ENCODE measurements around the gene SEPTIN7. TPM values are rescaled to one million over a fixed set of nuclear protein-coding genes. Genes with fewer than 3 reads are reported as not detected.

Gene SEPTIN7
- total and polyA plus RNA-seq, 2 experiments from 2014 or later = 280 to 347 TPM

GRCh38 chr7:35781767-35782515 is 18.9 kb upstream of the SEPTIN7 start:
- Histone ChIP-seq H4K20me1 (ENCODE audit: insufficient read depth, poor library complexity, severe bottlenecking) (no peaks in the 10 kb centered on the region), H2AFZ (no peak overlapping the region), H3K4me2 (no peak overlapping the region), H3K27me3 (no peaks in the 10 kb centered on the region), H3K9me2 (replicated peaks; ENCODE audit: insufficient read depth) (no peaks in the 10 kb centered on the region), H3K4me1 (ENCODE audit: insufficient read depth) (peaks cover 7% of the 10 kb centered on the region), H3K4me3 (no peak overlapping the region), H3K27ac (peak overlapping the region; percentile 48), H3K79me2 (no peaks in the 10 kb centered on the region), H3K9me3 (ENCODE audit: low read depth) (no peaks in the 10 kb centered on the region), H3K36me3 (replicated peaks; ENCODE audit: insufficient read depth, low read depth) (no peaks in the 10 kb centered on the region)
- TF ChIP-seq EZH2phosphoT487 (IDR thresholded peaks at IDR 0.05; ENCODE audit: low read depth, severe bottlenecking, unreplicated experiment) (no peak), EZH2 (IDR thresholded peaks at IDR 0.05; ENCODE audit: borderline replicate concordance) (no peak), CTCF (IDR thresholded peaks at IDR 0.05; ENCODE audit: poor library complexity) (no peak)
- 80% methylated on average over 9 of the region's 9 CpGs for WGBS (ENCODE audit: low lambda C conversion rate, missing lambda C conversion rate)
- DNase-seq (ENCODE audit: low spot score) = no peak

GRCh38 chr7:35784332-35784731 is 16.5 kb upstream of the SEPTIN7 start:
- Histone ChIP-seq H3K36me3 (replicated peaks; ENCODE audit: insufficient read depth, low read depth) (no peaks in the 10 kb centered on the region), H3K79me2 (no peaks in the 10 kb centered on the region), H2AFZ (no peak overlapping the region), H3K27me3 (no peaks in the 10 kb centered on the region), H3K4me1 (ENCODE audit: insufficient read depth) (peaks cover 7% of the 10 kb centered on the region), H4K20me1 (ENCODE audit: insufficient read depth, poor library complexity, severe bottlenecking) (no peaks in the 10 kb centered on the region), H3K9me2 (replicated peaks; ENCODE audit: insufficient read depth) (no peaks in the 10 kb centered on the region), H3K27ac (no peak overlapping the region), H3K4me2 (no peak overlapping the region), H3K9me3 (ENCODE audit: low read depth) (no peaks in the 10 kb centered on the region), H3K4me3 (no peak overlapping the region)
- TF ChIP-seq EZH2 (IDR thresholded peaks at IDR 0.05; ENCODE audit: borderline replicate concordance) (no peak), CTCF (IDR thresholded peaks at IDR 0.05; ENCODE audit: poor library complexity) (no peak)
- 94% methylated on average over 3 of the region's 3 CpGs for WGBS (ENCODE audit: low lambda C conversion rate, missing lambda C conversion rate)
- no peak for DNase-seq (ENCODE audit: low spot score)

DNA sequence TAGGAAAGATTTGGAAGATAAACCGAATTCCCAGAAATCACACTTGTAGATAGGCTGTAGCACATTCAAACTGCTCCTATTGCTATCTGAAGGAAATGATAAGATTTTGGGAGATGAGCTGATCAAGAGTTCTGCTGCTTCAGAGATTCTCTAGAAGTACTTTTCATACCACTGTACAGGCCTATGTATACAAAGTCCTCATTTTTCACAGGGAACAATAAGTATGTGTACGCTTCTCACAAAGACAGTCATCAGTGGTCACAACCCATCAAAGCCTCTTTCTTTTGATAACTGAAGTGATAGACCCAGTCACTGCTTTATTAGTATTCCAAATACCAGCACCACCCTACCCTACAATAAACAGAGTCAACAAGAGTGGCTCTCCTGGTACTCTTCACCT is 15.6 kb upstream of the SEPTIN7 start:
- Histone ChIP-seq H2AFZ (no peak overlapping the region), H4K20me1 (ENCODE audit: insufficient read depth, poor library complexity, severe bottlenecking) (no peaks in the 10 kb centered on the region), H3K27ac (no peak overlapping the region), H3K36me3 (replicated peaks; ENCODE audit: insufficient read depth, low read depth) (no peaks in the 10 kb centered on the region), H3K79me2 (no peaks in the 10 kb centered on the region), H3K4me3 (no peak overlapping the region), H3K4me1 (ENCODE audit: insufficient read depth) (peaks cover 7% of the 10 kb centered on the region), H3K9me3 (ENCODE audit: low read depth) (no peaks in the 10 kb centered on the region), H3K9me2 (replicated peaks; ENCODE audit: insufficient read depth) (no peaks in the 10 kb centered on the region), H3K4me2 (no peak overlapping the region), H3K27me3 (no peaks in the 10 kb centered on the region)
- 81% methylated on average over 2 of the region's 2 CpGs for WGBS (ENCODE audit: low lambda C conversion rate, missing lambda C conversion rate)
- TF ChIP-seq CTCF (IDR thresholded peaks at IDR 0.05; ENCODE audit: poor library complexity) (no peak), EZH2 (IDR thresholded peaks at IDR 0.05; ENCODE audit: borderline replicate concordance) (no peak), EZH2phosphoT487 (IDR thresholded peaks at IDR 0.05; ENCODE audit: low read depth, severe bottlenecking, unreplicated experiment) (no peak)
- no peak for DNase-seq (ENCODE audit: low spot score)

All from hepatocyte (in vitro differentiated cells).